ENCODE measurements around the gene MCTP2.

The MCTP2 gene, protein sequence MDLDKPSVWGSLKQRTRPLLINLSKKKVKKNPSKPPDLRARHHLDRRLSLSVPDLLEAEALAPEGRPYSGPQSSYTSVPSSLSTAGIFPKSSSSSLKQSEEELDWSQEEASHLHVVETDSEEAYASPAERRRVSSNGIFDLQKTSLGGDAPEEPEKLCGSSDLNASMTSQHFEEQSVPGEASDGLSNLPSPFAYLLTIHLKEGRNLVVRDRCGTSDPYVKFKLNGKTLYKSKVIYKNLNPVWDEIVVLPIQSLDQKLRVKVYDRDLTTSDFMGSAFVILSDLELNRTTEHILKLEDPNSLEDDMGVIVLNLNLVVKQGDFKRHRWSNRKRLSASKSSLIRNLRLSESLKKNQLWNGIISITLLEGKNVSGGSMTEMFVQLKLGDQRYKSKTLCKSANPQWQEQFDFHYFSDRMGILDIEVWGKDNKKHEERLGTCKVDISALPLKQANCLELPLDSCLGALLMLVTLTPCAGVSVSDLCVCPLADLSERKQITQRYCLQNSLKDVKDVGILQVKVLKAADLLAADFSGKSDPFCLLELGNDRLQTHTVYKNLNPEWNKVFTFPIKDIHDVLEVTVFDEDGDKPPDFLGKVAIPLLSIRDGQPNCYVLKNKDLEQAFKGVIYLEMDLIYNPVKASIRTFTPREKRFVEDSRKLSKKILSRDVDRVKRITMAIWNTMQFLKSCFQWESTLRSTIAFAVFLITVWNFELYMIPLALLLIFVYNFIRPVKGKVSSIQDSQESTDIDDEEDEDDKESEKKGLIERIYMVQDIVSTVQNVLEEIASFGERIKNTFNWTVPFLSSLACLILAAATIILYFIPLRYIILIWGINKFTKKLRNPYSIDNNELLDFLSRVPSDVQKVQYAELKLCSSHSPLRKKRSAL

DNA sequence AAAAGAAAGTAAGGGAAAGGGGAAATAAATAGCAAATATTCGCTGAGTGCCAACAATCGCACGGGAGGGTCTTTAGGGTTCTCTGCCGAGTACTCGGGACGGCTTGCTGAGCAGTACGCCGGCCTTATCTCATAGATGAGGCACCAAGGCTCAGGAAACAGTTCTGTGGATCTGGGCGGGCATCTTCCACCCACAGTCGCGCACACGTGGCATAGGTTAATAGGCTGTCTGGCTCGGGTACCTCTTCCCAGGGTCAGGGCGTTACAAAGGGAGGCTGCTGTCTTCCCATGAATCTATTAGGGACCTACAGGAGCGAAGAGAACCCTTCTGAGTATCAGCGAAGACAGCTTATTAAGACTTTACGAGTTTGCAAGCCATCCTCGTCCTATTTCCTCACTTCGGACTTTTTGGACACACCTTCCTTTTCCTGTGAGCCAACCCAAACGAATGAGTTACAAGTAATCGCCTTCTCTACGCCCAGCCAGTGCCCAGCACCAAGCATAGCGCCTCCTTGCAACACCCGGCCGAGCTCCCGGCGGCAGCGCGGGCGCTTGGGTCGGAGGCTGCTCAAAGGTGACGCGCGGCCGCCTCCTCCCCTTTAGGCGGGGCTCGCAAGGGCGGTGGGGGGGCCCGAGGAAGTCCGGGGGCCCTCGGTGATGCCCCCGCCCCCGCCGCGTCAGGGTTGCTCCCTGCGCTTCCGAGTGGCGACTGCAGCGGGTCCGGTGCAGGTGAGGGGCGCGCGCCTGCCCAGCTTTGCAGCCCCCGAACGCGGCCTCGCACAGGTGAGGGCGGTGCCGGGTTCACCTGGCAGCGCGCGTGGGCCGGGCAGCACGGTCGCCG lies at the start of gene MCTP2:
Gene MCTP2, plus strand, starts transcription at position 679 of the 840 bp plus-strand sequence. CDS start 66,705 bp downstream, outside the sequence.
- peaks cover 0 to 25% (median 18%) of the 10 kb centered on the region in 5 donors for H3K4me1 ChIP-seq (ENCODE audit: control insufficient read depth in 5 of 5, insufficient read depth in 5 of 5, low read length in 5 of 5)
- peak within 1 kb of the TSS in 4 of 5 donors; percentile 15 to 59 (median 39) for H3K9ac ChIP-seq (ENCODE audit: low read length in 5 of 5)
- no peak within 1 kb of the TSS for H3K27ac ChIP-seq (ENCODE audit: low read depth, low read length)
- no peaks in the 10 kb centered on the region for H3K36me3 ChIP-seq (ENCODE audit: control insufficient read depth in 5 of 5, insufficient read depth in 5 of 5, low read length in 5 of 5)
- H3K27me3 ChIP-seq (ENCODE audit: control insufficient read depth in 5 of 5, insufficient read depth in 4 of 5, low read length in 5 of 5): peaks cover 0 to 3% (median 2%) of the 10 kb centered on the region in 5 donors
- no peaks in the 10 kb centered on the region for H3K9me3 ChIP-seq (ENCODE audit: control insufficient read depth in 5 of 5, low read length in 5 of 5)
- peak within 1 kb of the TSS; percentile 63 to 88 (median 67) for H3K4me3 ChIP-seq (ENCODE audit: low read depth in 1 of 5, low read length in 5 of 5)

DNA sequence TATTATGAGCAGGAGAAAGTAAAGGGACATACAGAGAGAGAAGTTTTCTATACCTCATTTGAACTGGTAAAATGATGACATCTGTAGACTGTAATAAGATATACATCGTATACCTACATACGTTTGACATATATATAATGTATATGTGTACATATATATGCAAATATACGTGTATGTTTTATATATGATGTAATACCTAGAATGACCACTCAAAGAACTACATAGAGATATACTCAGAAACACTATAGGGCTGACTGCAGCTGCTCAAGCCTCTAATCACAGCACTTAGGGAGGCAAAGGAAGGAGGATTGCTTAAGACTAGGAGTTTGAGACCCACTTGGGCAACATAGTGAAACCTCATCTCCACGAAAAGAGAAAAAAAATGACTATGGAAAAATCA lies 48.5 kb upstream of the MCTP2 start:
- no peaks in the 10 kb centered on the region for H3K4me1 ChIP-seq (ENCODE audit: control insufficient read depth in 5 of 5, insufficient read depth in 5 of 5, low read length in 5 of 5)
- no peak overlapping the region for H3K27ac ChIP-seq (ENCODE audit: low read depth, low read length)
- no peaks in the 10 kb centered on the region for H3K9me3 ChIP-seq (ENCODE audit: control insufficient read depth in 5 of 5, low read length in 5 of 5)
- peaks cover 0 to 3% (median 0%) of the 10 kb centered on the region in 5 donors for H3K27me3 ChIP-seq (ENCODE audit: control insufficient read depth in 5 of 5, insufficient read depth in 4 of 5, low read length in 5 of 5)
- no peaks in the 10 kb centered on the region for H3K36me3 ChIP-seq (ENCODE audit: control insufficient read depth in 5 of 5, insufficient read depth in 5 of 5, low read length in 5 of 5)
- H3K4me3 ChIP-seq (ENCODE audit: low read depth in 1 of 5, low read length in 5 of 5): no peak overlapping the region
- no peak overlapping the region for H3K9ac ChIP-seq (ENCODE audit: low read length in 5 of 5)

GRCh38 chr15:94185547-94186236 lies 45.7 kb upstream of the MCTP2 start:
- H3K9me3 ChIP-seq (ENCODE audit: control insufficient read depth in 5 of 5, low read length in 5 of 5): no peaks in the 10 kb centered on the region
- no peaks in the 10 kb centered on the region for H3K36me3 ChIP-seq (ENCODE audit: control insufficient read depth in 5 of 5, insufficient read depth in 5 of 5, low read length in 5 of 5)
- H3K27ac ChIP-seq (ENCODE audit: low read depth, low read length): no peak overlapping the region
- H3K4me1 ChIP-seq (ENCODE audit: control insufficient read depth in 5 of 5, insufficient read depth in 5 of 5, low read length in 5 of 5): no peaks in the 10 kb centered on the region
- H3K9ac ChIP-seq (ENCODE audit: low read length in 5 of 5): no peak overlapping the region
- H3K27me3 ChIP-seq (ENCODE audit: control insufficient read depth in 5 of 5, insufficient read depth in 4 of 5, low read length in 5 of 5): peaks cover 0 to 3% (median 0%) of the 10 kb centered on the region in 5 donors
- H3K4me3 ChIP-seq (ENCODE audit: low read depth in 1 of 5, low read length in 5 of 5): no peak overlapping the region

- Histone ChIP-seq H3K27me3 (ENCODE audit: control insufficient read depth in 5 of 5, insufficient read depth in 4 of 5, low read length in 5 of 5) (no peaks in the 10 kb centered on the region), H3K9me3 (ENCODE audit: control insufficient read depth in 5 of 5, low read length in 5 of 5) (no peaks in the 10 kb centered on the region), H3K27ac (ENCODE audit: low read depth, low read length) (no peak overlapping the region), H3K36me3 (ENCODE audit: control insufficient read depth in 5 of 5, insufficient read depth in 5 of 5, low read length in 5 of 5) (no peaks in the 10 kb centered on the region), H3K9ac (ENCODE audit: low read length in 5 of 5) (no peak overlapping the region), H3K4me1 (ENCODE audit: control insufficient read depth in 5 of 5, insufficient read depth in 5 of 5, low read length in 5 of 5) (no peaks in the 10 kb centered on the region), H3K4me3 (ENCODE audit: low read depth in 1 of 5, low read length in 5 of 5) (no peak overlapping the region)
Measured at GRCh38 chr15:94186770-94187331, 44.5 kb upstream of the MCTP2 start.

GRCh38 chr15:94193906-94194305 lies 37.5 kb upstream of the MCTP2 start:
- Histone ChIP-seq H3K4me1 (ENCODE audit: control insufficient read depth in 5 of 5, insufficient read depth in 5 of 5, low read length in 5 of 5) (no peaks in the 10 kb centered on the region), H3K9ac (ENCODE audit: low read length in 5 of 5) (no peak overlapping the region), H3K36me3 (ENCODE audit: control insufficient read depth in 5 of 5, insufficient read depth in 5 of 5, low read length in 5 of 5) (no peaks in the 10 kb centered on the region), H3K9me3 (ENCODE audit: control insufficient read depth in 5 of 5, low read length in 5 of 5) (no peaks in the 10 kb centered on the region), H3K27me3 (ENCODE audit: control insufficient read depth in 5 of 5, insufficient read depth in 4 of 5, low read length in 5 of 5) (no peaks in the 10 kb centered on the region), H3K4me3 (ENCODE audit: low read depth in 1 of 5, low read length in 5 of 5) (no peak overlapping the region), H3K27ac (ENCODE audit: low read depth, low read length) (no peak overlapping the region)

DNA sequence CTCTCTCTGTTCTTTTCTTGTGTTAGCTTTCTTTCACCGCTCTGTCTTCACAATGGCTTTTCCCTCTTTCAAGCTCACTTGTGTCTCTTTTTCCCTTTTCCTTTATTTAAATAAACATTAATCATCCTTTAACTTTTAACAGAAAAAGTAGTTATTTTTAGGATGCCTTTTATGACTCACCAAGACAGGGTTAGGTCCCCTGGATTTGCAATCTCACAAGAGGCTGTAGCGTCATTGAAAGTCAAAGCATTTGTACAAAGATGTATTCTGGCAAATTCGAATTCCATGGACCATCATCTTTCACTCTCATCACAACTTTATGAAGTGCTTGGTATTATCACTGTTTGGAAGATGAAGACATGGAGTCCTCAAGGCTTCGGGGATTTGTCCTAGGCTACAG lies 34.8 kb upstream of the MCTP2 start:
- H3K36me3 ChIP-seq (ENCODE audit: control insufficient read depth in 5 of 5, insufficient read depth in 5 of 5, low read length in 5 of 5): no peaks in the 10 kb centered on the region
- peaks cover 0 to 3% (median 0%) of the 10 kb centered on the region in 5 donors for H3K27me3 ChIP-seq (ENCODE audit: control insufficient read depth in 5 of 5, insufficient read depth in 4 of 5, low read length in 5 of 5)
- H3K9me3 ChIP-seq (ENCODE audit: control insufficient read depth in 5 of 5, low read length in 5 of 5): no peaks in the 10 kb centered on the region
- H3K27ac ChIP-seq (ENCODE audit: low read depth, low read length): no peak overlapping the region
- H3K9ac ChIP-seq (ENCODE audit: low read length in 5 of 5): no peak overlapping the region
- H3K4me1 ChIP-seq (ENCODE audit: control insufficient read depth in 5 of 5, insufficient read depth in 5 of 5, low read length in 5 of 5): no peaks in the 10 kb centered on the region
- no peak overlapping the region for H3K4me3 ChIP-seq (ENCODE audit: low read depth in 1 of 5, low read length in 5 of 5)

DNA sequence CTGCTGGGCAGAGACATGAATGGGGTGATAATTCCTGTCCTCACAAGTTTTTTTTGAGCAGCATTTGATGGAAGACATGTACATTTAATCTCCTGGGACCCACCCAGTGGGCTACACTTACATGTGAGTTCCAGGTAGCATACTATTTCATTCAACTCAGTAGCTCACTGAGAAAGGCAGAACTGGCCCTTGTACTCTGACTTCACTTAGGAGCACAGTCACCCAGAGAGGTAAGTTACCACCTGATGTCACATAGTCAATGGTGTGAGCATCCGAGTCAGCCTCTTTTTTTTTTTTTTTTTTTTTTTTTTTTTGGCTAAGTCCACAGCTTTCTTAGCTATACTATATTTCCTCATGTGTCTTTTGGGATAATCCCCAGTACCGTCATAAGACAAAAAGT lies 32.7 kb upstream of the MCTP2 start:
- H3K9ac ChIP-seq (ENCODE audit: low read length in 5 of 5): no peak overlapping the region
- H3K4me1 ChIP-seq (ENCODE audit: control insufficient read depth in 5 of 5, insufficient read depth in 5 of 5, low read length in 5 of 5): no peaks in the 10 kb centered on the region
- no peaks in the 10 kb centered on the region for H3K36me3 ChIP-seq (ENCODE audit: control insufficient read depth in 5 of 5, insufficient read depth in 5 of 5, low read length in 5 of 5)
- no peaks in the 10 kb centered on the region for H3K9me3 ChIP-seq (ENCODE audit: control insufficient read depth in 5 of 5, low read length in 5 of 5)
- peaks cover 0 to 3% (median 0%) of the 10 kb centered on the region in 5 donors for H3K27me3 ChIP-seq (ENCODE audit: control insufficient read depth in 5 of 5, insufficient read depth in 4 of 5, low read length in 5 of 5)
- H3K4me3 ChIP-seq (ENCODE audit: low read depth in 1 of 5, low read length in 5 of 5): no peak overlapping the region
- no peak overlapping the region for H3K27ac ChIP-seq (ENCODE audit: low read depth, low read length)

DNA sequence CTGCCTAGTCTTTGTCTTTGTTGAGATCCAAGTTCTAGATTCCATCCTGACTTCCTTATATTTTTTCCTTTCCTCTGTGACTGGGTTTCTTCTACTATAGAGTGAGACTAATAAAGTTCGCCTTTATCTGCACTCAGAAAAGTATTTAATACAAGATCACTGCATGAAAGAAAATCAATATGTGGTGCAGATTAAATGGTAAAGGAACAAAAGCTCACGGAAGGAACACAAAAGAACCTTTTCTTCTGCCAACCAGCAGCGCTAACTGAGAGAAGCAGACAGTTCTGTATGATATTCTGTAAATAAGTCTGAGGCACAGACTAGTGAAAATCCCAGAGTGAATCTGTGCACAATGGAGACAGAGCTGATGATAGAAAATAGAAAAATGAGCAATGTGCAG lies 31.6 kb upstream of the MCTP2 start:
- H3K27ac ChIP-seq (ENCODE audit: low read depth, low read length): no peak overlapping the region
- no peaks in the 10 kb centered on the region for H3K4me1 ChIP-seq (ENCODE audit: control insufficient read depth in 5 of 5, insufficient read depth in 5 of 5, low read length in 5 of 5)
- H3K27me3 ChIP-seq (ENCODE audit: control insufficient read depth in 5 of 5, insufficient read depth in 4 of 5, low read length in 5 of 5): peaks cover 0 to 3% (median 0%) of the 10 kb centered on the region in 5 donors
- no peaks in the 10 kb centered on the region for H3K36me3 ChIP-seq (ENCODE audit: control insufficient read depth in 5 of 5, insufficient read depth in 5 of 5, low read length in 5 of 5)
- no peak overlapping the region for H3K4me3 ChIP-seq (ENCODE audit: low read depth in 1 of 5, low read length in 5 of 5)
- no peak overlapping the region for H3K9ac ChIP-seq (ENCODE audit: low read length in 5 of 5)
- H3K9me3 ChIP-seq (ENCODE audit: control insufficient read depth in 5 of 5, low read length in 5 of 5): no peaks in the 10 kb centered on the region

DNA sequence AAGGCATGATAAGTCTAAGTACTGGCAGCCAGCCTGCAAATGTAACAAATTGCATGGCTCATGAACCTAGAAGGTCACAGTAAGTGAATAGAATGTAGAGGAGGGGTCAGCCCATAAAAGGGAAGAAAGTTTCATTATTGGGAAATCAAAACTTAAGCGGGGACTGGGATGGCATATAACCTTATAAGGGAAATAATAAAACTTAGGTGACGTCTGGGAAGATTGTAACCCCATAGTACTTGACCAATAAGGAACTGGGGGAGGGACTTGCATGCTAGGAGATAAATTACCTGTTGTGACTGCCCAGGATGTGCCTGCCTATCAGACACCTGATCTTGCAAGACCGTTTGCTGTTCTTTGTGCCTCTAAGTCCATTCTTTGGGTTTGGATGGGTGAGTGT lies 28.1 kb upstream of the MCTP2 start:
- H3K4me1 ChIP-seq (ENCODE audit: control insufficient read depth in 5 of 5, insufficient read depth in 5 of 5, low read length in 5 of 5): no peaks in the 10 kb centered on the region
- H3K36me3 ChIP-seq (ENCODE audit: control insufficient read depth in 5 of 5, insufficient read depth in 5 of 5, low read length in 5 of 5): no peaks in the 10 kb centered on the region
- no peak overlapping the region for H3K27ac ChIP-seq (ENCODE audit: low read depth, low read length)
- peaks cover 0 to 3% (median 0%) of the 10 kb centered on the region in 5 donors for H3K27me3 ChIP-seq (ENCODE audit: control insufficient read depth in 5 of 5, insufficient read depth in 4 of 5, low read length in 5 of 5)
- H3K4me3 ChIP-seq (ENCODE audit: low read depth in 1 of 5, low read length in 5 of 5): no peak overlapping the region
- H3K9me3 ChIP-seq (ENCODE audit: control insufficient read depth in 5 of 5, low read length in 5 of 5): no peaks in the 10 kb centered on the region
- no peak overlapping the region for H3K9ac ChIP-seq (ENCODE audit: low read length in 5 of 5)
